MV-4-11 (cell line): ENCODE data around the gene CCDC43.
"Not testable (repeated sequence)": the region's sequence is repeated elsewhere in the genome, so short reads cannot be mapped to it uniquely, and the experiment has no call there.

Experiments used
- DNase-seq: peaks from one replicate; lab custom pipeline; 2025; lab: John Stamatoyannopoulos, UW

Gene CCDC43

DNA sequence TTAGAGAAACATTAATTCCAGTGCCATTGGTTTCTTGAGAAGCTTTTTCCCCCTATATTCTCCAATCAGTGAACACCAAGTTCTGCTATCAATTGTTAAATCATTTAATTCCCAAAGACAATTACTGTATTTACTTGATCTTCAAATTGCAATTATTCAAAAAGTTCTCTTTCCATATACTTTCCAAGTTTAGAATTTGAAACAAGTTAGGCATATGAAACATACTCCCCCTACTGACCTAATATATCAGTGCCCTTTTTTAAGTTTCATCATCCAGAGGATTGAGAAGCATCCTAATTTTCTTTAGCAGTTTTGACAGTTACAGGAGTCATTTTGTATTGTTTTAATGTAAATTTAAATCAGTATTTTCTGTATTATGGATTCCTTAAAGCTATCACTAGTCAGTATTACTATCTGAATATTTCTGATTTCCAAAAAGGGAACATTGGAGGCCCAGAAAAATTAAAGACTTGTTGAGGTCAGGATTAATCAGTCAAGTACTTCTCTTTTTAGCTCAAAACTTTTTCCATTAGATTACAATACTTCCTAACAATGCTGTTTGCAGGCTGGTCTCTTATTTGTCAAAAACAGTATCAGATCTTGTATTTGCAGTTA, 17.0 kb downstream of the CCDC43 start:
- peak; percentile 30 for DNase-seq

DNA sequence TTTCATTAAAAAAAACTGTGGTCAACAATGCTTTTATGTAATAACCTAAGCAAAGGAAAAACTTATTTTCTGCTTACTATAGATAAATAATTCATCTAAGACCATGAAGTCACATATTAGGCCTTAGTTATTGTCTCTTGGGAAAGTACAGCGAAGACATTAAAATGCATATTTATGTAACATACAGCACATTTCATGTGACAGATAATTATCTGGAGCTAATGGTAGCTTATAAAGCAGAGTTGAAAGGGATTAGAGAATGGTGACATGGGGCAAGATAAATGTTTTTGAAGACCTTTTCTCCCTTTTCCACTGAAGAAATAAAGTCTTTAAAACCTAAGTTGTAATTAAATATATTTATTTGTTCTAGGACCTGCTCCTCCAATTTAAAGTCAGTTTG, 23.6 kb downstream of the CCDC43 start:
- DNase-seq: no peak

DNA sequence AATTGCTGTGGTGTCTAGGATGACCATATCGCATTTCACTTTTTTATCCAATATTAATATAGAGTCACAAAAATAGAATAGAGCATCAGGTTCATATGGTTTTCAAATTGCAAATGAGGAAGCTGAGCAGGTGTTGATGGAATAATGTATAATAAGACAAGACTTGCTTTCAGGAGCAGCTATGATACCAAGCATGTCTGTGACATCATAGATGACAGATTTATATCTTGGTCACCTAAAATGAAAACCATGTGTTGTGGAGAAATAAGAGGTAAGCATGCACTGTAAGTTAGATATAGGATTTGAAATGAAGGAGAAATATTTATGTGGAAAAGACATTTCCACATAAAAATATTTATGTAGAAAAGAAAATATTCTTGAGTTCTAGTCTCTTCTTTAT, 24.7 kb downstream of the CCDC43 start:
- DNase-seq: no peak

DNA sequence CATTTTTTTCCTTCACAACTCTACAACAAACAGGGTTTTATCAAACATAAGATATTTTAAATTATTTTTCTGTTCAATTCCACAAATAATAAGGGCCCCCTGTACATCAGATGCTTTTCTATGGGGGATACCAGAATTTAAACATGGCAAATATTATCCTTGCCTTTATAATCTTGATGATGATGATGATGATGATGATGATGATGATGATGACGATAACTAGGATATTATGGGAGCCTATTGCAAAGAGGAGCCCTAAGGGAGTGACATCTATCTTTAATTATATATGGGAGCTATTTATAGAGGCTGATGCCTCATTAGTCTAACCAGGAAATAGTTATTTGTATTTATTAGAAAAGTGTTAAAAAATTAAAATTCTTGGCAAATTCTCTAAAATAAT, 26.5 kb downstream of the CCDC43 start:
- DNase-seq: no peak

DNA sequence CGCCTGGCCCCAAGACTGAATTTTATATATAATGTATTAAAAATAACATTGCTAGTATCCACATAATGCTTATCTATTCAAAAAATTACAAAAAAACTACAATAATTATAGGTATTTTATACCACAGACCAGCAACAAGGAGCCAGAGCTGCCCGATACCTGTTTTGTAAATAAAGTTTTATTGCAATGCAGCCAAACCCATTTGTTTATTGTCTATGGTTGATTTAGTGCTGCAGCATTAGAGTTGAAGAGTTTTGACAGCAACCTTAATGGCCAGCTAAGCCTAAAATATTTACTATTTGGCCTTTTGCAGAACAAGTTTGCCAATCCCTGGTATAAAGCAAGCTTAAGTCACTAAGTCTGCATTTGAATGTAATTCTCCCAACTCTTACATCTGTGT, 27.7 kb downstream of the CCDC43 start:
- no peak for DNase-seq

DNA sequence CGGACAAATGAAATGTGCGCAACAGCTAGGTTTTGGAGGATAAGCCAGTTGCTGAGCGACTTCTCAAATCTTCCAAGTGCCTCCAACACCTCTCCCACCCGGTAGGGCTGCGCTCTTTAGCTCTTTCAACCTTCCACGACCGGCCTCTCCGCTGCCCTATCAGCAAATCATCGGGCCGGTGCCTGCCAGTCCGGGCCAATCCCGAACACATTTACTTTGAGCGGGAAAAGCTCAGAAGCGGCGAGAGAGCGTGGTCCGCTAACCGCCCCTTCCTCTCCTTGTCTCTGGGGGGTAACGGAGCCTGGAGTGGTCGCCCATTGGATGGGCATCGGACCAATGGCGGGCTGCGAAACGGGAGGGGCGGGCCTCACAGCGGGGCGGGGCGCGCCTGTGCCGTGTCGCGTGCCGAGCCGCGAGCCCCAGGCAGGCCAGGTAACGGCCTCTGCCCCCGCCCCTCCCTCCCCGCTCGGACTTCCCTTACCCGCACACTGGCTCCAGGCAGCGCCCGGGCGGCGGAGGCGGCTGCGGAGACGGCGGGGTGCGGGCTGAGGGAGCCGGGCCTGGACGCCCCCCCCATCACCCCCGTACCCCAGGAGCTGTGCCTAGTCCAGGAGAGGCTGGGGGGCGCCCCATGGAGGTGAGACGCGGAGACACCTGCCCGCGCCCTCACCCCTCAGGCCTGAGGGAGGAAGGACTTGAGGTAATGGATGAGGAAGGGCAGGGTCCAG, 33.4 kb downstream of the CCDC43 start, which contains the start of gene MEIOC:
Gene MEIOC (plus strand): TSS at position 486 of the 728 bp plus-strand sequence. CDS start 146 bp downstream, at position 632.
- no peak for DNase-seq

DNA sequence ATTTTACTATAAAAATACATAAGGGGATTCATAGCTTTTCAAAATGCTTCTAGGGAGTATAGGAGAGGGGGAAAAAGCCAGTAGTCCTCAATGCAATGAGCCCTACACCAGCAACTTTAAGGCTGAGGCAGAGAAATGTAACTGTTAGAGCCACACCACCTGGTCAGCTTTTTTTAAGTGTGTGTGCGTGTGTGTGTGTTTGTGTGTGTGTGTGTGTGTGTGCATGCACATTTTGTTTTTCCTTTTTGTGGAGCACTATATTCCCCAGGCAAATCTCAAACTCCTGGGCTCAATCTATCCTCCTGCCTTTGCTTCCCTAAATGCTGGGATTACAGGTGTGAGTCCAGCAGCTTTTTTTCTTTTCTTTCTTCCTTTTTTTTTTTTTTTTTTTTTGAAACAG, 35.6 kb downstream of the CCDC43 start:
- DNase-seq: no peak

DNA sequence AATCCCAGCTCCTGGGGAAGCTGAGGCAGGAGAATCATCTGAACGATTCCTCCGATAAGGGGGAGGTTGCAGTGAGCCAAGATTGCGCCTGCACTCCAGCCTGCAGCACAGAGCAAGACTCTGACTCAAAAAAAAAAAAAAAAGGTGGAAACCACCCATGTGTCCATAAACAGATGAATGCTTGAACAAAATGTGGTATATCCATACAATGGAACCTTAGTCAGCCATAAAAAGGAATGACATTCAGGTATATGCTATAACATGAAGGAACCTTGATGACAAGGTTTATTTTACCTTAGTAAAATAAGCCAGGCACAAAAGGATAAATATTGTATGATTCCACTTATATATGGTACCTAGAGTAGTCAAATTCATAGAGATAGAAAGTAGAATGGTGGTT, 36.2 kb downstream of the CCDC43 start:
- DNase-seq: no peak

DNA sequence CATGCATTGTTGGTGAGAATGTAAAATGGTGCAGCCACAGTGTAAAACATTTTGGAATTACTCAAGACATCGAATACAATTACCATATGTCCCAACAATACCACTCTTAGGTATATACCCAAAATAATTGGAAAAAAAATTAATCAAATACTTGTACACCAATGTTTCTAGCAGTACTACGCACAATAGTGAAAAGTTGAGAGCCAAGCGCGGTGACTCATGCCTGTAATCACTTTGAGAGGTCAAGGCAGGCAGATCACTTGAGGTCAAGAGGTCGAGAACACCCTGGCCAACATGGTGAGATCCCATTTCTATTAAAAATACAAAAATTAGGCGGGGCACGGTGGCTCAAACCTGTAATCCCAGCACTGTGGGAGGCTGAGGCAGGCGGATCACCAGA, 36.8 kb downstream of the CCDC43 start:
- no peak for DNase-seq

DNA sequence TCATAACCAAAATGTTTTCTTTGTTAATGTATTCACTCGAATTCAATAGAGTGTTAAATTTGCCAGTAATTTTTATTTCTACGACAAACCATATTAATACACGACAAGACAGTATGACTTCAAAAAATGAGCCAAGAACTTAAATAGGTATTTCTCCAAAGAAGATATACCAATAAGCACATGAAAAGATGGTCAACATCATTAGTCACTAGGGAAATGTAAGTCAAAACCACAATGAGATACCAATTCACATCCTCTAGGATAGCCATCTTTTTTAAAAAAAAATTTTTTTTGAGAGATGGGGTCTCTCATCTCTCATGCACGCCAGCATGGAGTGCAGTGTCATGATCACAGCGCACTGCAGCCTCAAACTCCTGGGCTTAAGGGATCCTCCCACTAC, 38.3 kb downstream of the CCDC43 start:
- DNase-seq: no peak

DNA sequence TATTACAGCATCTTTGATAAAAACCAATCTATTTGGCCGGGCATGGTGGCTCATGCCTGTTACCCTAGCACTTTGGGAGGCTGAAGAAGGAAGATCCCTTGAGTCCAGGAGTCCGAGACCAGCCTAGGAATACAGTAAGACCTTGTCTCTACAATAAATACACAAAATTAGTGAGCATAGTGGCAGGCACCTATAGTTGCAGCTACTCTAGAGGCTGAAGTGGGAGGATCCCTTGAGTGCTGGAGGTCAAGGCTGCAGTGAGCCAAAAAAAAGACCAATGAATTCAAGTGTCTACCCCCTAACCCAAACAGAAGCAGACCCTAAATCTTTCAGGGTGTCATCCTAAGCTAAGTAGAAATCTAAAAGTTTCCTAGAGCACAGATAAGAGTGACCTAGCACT, 40.6 kb downstream of the CCDC43 start:
- no peak for DNase-seq

DNA sequence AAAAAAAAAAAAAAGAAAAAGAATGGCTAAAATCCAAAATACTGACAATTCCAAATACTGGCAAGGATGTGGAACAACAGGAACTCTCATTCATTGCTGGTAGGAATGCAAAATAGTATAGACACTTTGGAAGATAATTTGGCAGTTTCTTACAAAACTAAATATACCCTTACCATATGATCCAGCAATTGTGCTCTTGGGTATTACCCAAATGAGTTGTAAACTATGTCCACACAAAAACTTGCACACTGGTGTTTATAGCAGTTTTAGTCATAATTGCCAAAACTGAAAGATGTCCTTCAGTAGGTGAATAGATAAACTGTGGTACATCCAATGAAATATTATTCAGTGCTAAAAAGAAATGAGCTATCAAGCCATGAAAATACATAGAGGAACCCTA, 41.8 kb downstream of the CCDC43 start:
- DNase-seq: no peak

DNA sequence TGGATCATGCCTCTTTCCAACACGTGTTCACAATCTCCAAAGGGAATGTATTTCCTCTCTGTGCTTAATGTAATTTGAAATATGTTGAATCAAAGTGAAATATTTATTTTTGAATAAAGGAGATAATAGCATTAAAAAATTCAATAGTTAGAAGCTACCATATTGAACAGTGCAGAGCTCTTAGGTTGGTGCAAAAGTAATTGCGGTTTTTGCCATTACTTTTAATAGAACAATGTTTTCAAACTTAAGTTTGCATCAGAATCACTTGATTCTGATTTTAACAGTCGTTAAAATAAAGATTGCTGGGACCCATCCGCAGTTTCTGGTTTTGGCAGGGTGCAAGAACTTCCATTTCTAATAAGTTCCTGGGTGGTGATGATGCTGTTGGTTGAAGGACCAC, 43.3 kb downstream of the CCDC43 start:
- DNase-seq: no peak

DNA sequence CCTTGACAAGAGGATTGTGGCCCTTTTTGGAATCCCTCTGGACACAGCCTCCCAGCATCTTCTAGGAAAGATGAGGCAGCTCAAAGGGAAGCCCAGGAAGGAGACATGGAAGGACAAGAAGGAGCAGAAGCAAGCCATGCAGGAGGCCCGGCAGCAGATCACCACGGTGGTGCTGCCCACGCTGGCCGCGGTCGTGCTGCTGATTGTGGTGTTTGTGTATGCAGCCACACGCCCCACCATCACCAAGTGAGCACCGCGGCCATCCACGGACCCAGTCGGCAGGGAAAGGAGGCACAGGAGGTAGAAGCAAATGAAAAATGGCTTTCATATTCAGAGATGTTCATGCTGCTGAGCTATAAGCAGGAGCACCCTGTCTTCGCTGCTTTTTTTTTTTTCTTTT, 44.2 kb downstream of the CCDC43 start:
- DNase-seq: no peak

DNA sequence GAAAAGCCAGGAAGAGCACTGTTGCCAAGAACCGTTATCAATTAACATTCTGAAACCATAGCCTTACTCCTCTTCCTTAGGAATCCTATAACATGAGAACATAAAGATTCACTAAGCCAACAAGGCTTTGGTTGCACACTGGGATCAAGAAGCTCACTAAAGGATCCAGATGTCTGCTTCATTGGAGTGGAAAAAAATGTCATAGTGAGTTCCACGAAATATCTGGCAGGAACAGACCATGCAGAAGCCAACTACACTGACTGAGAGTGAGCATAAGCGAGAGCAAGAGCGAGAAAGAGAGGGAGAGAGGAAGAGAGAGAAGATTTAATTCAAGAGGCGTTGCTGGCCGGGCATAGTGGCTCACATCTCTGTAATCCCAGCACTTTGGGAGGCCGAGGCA, 46.7 kb downstream of the CCDC43 start:
- DNase-seq: no peak

DNA sequence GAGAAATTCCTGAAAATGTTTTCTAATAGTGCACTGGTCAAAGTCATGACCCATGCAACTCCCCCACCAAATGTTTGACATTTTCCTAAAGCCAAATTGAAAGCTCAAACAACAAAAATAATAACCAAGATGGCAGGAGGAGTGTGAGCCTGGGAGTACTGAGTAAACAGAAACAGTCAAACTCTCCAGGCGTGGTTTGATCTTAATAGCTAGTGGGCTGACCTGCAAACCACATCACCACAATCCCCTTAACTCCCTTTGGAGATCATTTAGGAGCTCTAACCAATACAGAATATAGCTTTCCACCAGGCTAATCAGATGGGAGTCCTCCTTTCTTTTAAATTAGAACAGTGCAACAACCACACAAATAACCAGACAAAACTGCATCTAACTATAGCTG, 52.5 kb downstream of the CCDC43 start:
- DNase-seq: no peak

DNA sequence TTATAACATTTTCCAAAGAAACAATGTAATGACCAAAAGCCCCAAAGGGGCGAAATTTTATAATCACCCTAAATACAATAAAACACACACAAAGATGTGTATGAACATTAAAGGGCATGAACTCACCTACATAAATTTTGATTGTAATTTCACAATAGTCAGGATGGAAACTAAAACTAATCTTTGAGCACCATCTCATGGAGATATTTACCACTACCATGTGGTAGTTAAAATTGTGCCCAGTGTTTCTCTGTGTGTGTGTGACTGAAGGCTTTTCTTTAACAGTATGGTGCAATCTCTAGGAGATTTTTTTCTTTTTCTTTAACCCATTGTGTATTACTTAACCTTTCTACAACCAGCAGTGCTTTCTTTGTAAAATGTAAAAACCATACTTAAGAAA, 53.0 kb downstream of the CCDC43 start:
- DNase-seq: peak; percentile 78

DNA sequence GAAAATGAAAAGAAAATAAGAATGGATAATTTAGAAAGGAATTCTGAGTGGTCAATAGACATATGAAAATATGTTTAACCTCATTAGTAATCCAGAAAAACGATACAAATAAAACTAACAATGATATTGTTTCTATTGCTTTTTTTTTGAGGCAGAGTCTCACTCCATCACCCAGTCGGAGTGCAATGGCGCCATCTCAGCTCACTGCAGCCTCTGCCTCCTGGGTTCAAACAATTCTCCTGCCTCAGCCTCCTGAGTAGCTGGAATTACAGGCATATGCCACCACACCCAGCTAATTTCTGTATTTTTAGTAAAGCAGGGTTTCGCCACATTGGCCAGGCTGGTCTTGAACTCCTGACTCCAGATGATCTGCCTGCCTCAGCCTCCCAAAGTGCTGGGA, 55.2 kb downstream of the CCDC43 start:
- not testable (repeated sequence) for DNase-seq

DNA sequence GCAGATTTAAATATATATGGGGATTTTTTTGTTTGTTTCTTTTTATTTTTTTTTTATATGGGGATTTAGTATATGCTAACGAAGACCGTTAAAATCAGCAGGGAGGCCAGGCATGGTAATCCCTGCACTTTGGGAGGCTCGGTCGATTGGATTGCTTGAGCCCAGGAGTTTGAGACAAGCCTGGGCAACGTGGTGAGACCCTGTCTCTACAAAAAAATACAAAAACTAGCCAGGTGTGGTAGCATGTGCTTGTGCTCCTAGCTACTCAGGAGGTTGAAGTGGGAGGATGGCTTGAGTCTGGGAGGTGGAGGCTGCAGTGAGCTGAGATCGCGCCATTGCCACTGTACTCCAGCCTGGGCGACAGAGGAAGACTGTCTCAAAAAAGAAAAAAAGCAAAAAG, 55.6 kb downstream of the CCDC43 start:
- DNase-seq: no peak

DNA sequence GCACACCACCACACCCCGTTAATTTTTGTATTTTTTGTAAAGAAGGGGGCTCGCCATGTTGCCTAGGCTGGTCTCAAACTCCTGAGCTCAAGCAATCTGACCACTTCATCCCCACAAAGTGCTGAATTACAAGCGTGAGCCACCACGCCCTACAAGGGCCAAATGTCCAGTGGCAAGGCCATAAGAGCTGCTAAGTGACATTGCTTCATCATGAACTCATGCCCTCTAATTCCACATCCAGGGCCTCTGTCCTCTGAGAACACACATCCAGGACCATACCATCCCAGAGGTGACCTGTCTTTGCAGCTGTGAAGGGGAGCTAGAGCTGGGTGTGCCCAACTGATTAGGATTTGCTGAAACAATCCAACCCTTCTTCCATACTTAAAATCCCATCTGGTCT, 58.9 kb downstream of the CCDC43 start:
- DNase-seq: no peak

DNA sequence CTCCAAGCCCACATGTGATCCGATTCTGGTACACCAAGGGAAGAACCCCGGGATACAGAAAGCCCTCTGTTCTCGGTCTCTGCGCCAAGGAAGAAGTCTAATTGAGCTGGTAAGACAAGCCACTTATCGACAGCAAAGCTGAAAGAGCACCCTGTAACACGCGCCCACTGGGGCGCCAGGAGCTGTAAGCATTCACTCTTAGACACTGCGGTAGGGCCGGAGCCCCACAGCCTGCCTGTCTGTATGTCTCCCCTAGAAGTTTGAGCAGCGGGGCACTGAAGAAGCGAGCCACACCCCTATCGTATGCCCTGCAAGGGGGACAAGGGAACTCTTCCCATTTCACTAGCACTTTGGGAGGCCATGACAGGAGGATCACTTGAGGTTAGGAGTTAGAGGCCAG, 60.3 kb downstream of the CCDC43 start:
- no peak for DNase-seq

DNA sequence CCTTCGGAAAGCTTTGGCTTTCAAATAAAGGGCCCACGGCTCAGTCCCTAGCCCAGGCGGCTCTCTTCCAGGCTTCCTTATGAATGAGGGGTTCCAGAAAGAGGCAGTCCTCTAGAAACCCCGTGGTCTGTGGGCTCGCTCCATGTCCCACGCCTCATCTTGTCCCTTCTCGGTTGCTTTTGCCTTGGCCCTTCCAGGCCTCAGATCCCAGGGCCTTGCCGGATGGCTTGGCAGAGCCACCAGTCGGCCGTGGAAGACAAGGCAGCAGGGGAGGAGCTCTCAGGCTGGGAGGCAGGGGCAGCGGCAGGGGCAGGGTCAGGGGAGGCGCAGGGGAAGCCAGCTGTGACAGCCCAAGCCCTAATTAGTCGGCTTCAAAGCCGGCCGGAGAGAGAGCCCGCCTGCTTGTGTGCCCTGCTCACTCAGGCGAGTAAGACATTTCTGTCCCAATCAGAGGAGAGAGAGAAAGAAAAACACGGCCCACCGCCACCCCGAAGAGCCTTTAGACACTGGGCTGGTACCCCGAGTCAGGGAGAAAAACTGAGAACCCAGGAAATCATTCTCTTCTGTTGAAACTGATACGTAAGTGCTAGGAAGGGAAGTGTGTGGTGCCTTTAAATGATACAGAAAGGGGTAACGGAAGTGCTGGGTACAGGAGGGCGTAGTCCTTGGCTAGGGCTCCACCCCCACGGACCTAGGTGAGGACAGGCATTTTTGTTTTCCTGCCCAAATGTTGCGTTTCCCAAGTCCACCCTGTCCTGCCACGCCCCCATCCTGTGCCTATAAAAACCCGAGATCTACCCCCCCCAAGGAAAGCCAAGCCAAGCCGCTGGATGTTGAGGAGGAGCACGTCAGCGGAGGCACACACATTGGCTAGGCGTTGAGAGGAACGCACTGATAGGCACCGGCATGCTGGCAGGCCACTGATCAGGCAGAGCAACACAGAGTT, 61.1 kb downstream of the CCDC43 start:
- DNase-seq: peak; percentile 46
